Right atrium auricular region (tissue), 2 donors: Measurements from ENCODE around the gene S1PR2. TPM values are rescaled to one million over a fixed set of nuclear protein-coding genes. Genes with fewer than 3 reads are reported as not detected.

ENCODE experiments used
- DNase-seq: peaks from one replicate; pipeline ENCODE4 v3.0.0-alpha.2; 2019; ENCODE audit warnings: low spot score
- H3K27ac ChIP-seq, 2 donors: fragments of 200-600 bp; sonication (generic); 1 replicate in 1 of 2; 2 replicates in 1 of 2; pipeline ENCODE4 v1.5.1; 2016 to 2019
- H3K27me3 ChIP-seq, 2 donors: fragments of 200-600 bp; sonication (generic); one replicate each; pipeline versions ENCODE4 v1.5.1 to v1.6.0; 2017 to 2019
- H3K36me3 ChIP-seq: fragments of 200-600 bp; sonication (generic); one replicate; pipeline ENCODE4 v1.5.1; 2016
- H3K4me1 ChIP-seq, 2 donors: fragments of 200-600 bp; sonication (generic); one replicate each; pipeline versions ENCODE4 v1.5.1 to v1.6.0; 2017 to 2019
- H3K4me3 ChIP-seq, 2 donors: fragments of 200-600 bp; sonication (generic); 1 replicate in 1 of 2; 2 replicates in 1 of 2; pipeline ENCODE4 v1.5.1; 2017 to 2019; ENCODE audit warnings: mild to moderate bottlenecking in 1 of 2, moderate library complexity in 1 of 2
- H3K9me3 ChIP-seq, 2 donors: fragments of 200-600 bp; sonication (generic); one replicate each; pipeline ENCODE4 v1.5.1; 2019
- total RNA-seq, 2 donors: library from RNA; depleted of rRNA; stranded (reverse); fragments of >200 nt; gene quantifications; one replicate each; pipeline ENCODE4 v1.1.0, GENCODE V29; 2016
- TF ChIP-seq, protein P1 (sequence below), 2 donors: fragments of 200-600 bp; sonication (generic); IDR thresholded peaks; one replicate each; pipeline ENCODE4 v1.5.1; 2019; ENCODE audit warnings: antibody characterized with exemption in 2 of 2

The S1PR2 gene
- total RNA-seq, 2 donors from 2014 or later = 4.3 to 14.7 TPM

DNA sequence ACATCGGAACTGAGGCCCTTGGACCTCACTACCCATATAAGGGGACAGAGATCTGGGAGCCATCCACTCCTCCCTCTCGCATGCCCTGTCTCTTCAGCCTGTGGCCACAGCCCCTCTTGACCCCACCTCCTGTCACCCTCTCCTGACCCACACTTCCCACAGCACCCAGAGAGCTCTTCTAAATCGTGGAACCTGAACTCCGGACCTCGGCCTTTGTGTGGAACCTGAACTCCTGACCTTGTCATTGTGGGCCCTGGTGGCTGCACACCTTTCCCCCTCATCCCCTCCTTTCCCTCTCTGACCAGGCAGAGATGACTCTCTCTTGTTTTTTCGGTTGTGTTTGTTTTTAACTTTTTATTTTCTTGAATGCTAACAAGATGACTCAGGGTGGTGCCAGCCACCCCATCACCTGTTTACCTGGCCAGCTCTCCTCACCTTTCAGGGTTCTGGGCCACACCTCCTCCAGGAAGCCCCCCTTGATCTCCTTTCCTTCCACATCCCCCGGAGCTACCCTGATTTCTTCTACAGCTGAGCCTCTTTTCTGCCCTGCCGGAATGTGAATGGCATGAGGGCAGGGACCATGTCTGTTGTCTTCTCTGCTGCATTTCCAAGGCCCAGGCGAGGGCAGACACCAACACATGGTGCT lies 26.0 kb upstream of the S1PR2 start:
- H3K9me3 ChIP-seq = no peaks in the 10 kb centered on the region
- no peak overlapping the region for H3K27ac ChIP-seq
- no peak overlapping the region for H3K4me3 ChIP-seq
- peaks cover 0 to 14% of the 10 kb centered on the region in 2 donors for H3K4me1 ChIP-seq
- TF ChIP-seq, protein P1, sequence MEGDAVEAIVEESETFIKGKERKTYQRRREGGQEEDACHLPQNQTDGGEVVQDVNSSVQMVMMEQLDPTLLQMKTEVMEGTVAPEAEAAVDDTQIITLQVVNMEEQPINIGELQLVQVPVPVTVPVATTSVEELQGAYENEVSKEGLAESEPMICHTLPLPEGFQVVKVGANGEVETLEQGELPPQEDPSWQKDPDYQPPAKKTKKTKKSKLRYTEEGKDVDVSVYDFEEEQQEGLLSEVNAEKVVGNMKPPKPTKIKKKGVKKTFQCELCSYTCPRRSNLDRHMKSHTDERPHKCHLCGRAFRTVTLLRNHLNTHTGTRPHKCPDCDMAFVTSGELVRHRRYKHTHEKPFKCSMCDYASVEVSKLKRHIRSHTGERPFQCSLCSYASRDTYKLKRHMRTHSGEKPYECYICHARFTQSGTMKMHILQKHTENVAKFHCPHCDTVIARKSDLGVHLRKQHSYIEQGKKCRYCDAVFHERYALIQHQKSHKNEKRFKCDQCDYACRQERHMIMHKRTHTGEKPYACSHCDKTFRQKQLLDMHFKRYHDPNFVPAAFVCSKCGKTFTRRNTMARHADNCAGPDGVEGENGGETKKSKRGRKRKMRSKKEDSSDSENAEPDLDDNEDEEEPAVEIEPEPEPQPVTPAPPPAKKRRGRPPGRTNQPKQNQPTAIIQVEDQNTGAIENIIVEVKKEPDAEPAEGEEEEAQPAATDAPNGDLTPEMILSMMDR (IDR thresholded peaks at IDR 0.05) = no peak
- DNase-seq = no peak
- H3K36me3 ChIP-seq = peaks cover 55% of the 10 kb centered on the region
- H3K27me3 ChIP-seq = no peaks in the 10 kb centered on the region

DNA sequence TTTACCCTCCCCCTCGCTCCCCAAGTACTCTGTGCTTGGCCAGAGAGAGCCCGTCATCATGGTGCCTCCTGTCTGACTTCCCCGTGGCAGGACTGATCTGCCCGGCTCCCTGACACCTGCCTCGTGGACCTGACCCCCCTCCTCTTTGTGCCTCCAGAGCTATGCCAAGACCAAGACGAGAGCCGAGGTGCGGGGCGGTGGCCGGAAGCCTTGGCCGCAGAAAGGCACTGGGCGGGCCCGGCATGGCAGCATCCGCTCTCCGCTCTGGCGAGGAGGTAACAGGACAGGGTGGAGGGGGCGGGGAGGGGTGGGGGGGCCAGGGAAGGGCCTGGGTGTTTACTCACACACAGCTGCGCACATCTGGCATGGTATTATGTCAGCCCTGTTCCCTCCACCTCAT lies 25.4 kb upstream of the S1PR2 start:
- H3K27me3 ChIP-seq = no peaks in the 10 kb centered on the region
- H3K4me1 ChIP-seq = peaks cover 0 to 14% of the 10 kb centered on the region in 2 donors
- H3K27ac ChIP-seq = no peak overlapping the region
- no peak overlapping the region for H3K4me3 ChIP-seq
- H3K9me3 ChIP-seq = no peaks in the 10 kb centered on the region
- H3K36me3 ChIP-seq = peaks cover 55% of the 10 kb centered on the region
- no peak for DNase-seq
- TF ChIP-seq, protein P1 (IDR thresholded peaks at IDR 0.05) = no peak

DNA sequence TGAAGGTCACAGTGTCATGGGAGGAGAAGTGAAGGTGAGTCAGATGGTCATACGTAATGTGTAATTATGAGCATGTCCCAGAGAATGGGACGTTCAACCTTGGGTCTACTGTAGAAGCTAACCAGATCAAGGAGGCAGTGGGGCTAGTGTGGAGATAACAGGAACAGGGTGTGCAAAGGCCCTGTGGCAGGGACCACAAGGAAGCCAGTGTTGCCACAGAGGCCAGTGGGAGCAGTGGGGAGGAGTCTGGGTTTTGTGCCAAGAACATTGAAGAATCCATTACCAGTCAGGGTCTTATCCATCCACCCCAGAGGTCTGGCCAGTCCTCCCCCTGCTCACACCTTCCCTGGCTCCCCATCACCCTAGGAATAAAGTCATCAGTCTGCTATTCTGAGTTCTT lies 24.2 kb upstream of the S1PR2 start:
- Histone ChIP-seq H3K4me1 (peaks cover 0 to 14% of the 10 kb centered on the region in 2 donors), H3K9me3 (no peaks in the 10 kb centered on the region), H3K27ac (no peak overlapping the region), H3K36me3 (peaks cover 55% of the 10 kb centered on the region), H3K27me3 (no peaks in the 10 kb centered on the region), H3K4me3 (no peak overlapping the region)
- TF ChIP-seq, protein P1 (IDR thresholded peaks at IDR 0.05) = no peak
- no peak for DNase-seq

DNA sequence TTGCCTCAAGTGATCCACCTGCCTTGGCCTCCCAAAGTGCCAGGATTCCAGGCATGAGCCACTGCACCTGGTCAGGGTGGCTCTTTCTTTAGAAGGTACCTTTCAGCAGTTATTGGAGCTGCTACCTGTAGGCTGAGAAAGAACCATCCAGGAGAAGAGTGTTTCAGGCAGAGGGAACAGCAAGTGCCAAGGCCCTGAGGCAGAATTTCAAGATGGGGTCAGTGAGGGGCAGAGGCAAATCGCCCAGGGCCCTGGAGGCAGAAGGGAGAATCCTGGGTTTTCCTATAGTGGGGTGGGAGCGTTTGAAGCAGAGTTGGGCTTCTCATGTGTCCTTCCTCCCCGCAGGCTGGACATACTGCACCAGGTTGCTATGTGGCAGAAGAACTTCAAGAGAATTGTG lies 23.1 kb upstream of the S1PR2 start:
- H3K27ac ChIP-seq = no peak overlapping the region
- no peaks in the 10 kb centered on the region for H3K27me3 ChIP-seq
- DNase-seq = no peak
- H3K9me3 ChIP-seq = no peaks in the 10 kb centered on the region
- H3K4me1 ChIP-seq = peaks cover 0 to 9% of the 10 kb centered on the region in 2 donors
- H3K4me3 ChIP-seq = no peak overlapping the region
- H3K36me3 ChIP-seq = peaks cover 48% of the 10 kb centered on the region
- TF ChIP-seq, protein P1 (IDR thresholded peaks at IDR 0.05) = no peak

DNA sequence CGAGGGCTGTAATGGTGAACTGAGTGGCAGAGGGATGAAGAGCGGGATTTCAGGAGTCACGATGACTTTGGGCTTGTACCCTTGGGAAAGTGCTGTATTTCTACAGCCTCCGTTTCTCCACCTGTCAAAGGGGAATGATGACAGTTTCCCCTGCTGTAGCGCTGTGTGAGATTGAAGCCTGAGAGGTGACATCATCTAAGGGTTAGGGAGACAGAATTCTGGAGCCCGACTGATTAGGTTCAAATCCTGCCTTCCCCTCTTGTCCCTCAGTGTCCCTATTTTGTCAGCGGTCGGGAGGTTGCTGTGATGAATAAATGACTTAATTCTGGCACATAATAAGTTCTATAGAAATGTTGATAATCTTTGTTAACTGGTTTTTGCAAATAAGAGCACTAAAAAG lies 21.6 kb upstream of the S1PR2 start:
- H3K4me3 ChIP-seq = peak overlapping the region; percentile 85 to 90
- no peaks in the 10 kb centered on the region for H3K9me3 ChIP-seq
- peaks cover 37% of the 10 kb centered on the region for H3K36me3 ChIP-seq
- H3K4me1 ChIP-seq = peaks cover 0 to 7% of the 10 kb centered on the region in 2 donors
- H3K27ac ChIP-seq = peak overlapping the region; percentile 82 to 86
- TF ChIP-seq, protein P1 (IDR thresholded peaks at IDR 0.05) = no peak
- H3K27me3 ChIP-seq = no peaks in the 10 kb centered on the region
- DNase-seq = no peak
